ENCODE data around the gene PYDC1.

The PYDC1 gene

GRCh38 chr16:31191697-31192428 is 25.1 kb downstream of the PYDC1 start:
- Histone ChIP-seq H3K4me1 (ENCODE audit: insufficient read depth, low read length) (no peaks in the 10 kb centered on the region), H3K9ac (ENCODE audit: low read length) (no peak overlapping the region), H3K27ac (ENCODE audit: low read depth, low read length) (no peak overlapping the region), H3K27me3 (ENCODE audit: control insufficient read depth in 1 of 2, insufficient read depth in 2 of 2, low read length in 2 of 2) (no peaks in the 10 kb centered on the region), H3K36me3 (ENCODE audit: insufficient read depth, low read length) (peaks cover 91% of the 10 kb centered on the region), H3K4me3 (ENCODE audit: low read depth in 1 of 2, low read length in 2 of 2) (no peak overlapping the region), H3K9me3 (ENCODE audit: low read length) (no peaks in the 10 kb centered on the region)

DNA sequence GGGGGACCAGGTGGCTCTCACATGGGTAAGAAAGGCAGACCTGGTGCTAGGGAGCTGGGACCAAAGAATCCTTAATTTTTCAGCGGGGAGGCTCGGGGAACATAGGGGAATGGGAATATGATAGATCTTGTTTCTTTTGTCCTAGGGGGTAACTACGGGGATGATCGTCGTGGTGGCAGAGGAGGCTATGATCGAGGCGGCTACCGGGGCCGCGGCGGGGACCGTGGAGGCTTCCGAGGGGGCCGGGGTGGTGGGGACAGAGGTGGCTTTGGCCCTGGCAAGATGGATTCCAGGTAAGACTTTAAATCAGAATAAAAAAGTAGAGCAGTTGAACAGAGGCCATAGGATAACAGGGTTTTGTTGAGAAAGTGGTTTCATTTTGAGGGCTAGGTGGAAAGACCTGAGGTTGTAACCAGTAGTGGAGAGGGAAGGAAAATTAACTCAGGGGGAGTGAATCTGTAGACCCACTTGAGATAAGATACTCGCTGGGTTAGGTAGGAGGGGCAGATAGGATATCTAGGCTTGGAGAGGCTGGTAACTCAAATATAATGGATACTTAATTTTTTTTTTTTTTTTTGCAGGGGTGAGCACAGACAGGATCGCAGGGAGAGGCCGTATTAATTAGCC is 26.0 kb downstream of the PYDC1 start:
- H3K27me3 ChIP-seq (ENCODE audit: control insufficient read depth in 1 of 2, insufficient read depth in 2 of 2, low read length in 2 of 2), result no peaks in the 10 kb centered on the region
- no peak overlapping the region for H3K4me3 ChIP-seq (ENCODE audit: low read depth in 1 of 2, low read length in 2 of 2)
- no peaks in the 10 kb centered on the region for H3K9me3 ChIP-seq (ENCODE audit: low read length)
- H3K27ac ChIP-seq (ENCODE audit: low read depth, low read length), result no peak overlapping the region
- no peak overlapping the region for H3K9ac ChIP-seq (ENCODE audit: low read length)
- peaks cover 98% of the 10 kb centered on the region for H3K36me3 ChIP-seq (ENCODE audit: insufficient read depth, low read length)
- no peaks in the 10 kb centered on the region for H3K4me1 ChIP-seq (ENCODE audit: insufficient read depth, low read length)

DNA sequence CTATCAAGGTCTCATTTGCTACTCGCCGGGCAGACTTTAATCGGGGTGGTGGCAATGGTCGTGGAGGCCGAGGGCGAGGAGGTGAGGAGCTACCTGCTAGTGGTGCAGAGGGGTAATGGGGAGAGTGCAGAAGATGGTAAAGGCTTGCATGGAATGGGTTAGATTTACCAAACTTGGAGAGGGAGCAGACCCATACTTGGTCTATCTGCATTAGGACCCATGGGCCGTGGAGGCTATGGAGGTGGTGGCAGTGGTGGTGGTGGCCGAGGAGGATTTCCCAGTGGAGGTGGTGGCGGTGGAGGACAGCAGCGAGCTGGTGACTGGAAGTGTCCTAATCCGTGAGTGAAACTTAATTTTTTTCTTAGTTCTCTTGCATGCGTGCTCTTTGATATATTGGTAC is 26.9 kb downstream of the PYDC1 start:
- no peaks in the 10 kb centered on the region for H3K27me3 ChIP-seq (ENCODE audit: control insufficient read depth in 1 of 2, insufficient read depth in 2 of 2, low read length in 2 of 2)
- H3K9me3 ChIP-seq (ENCODE audit: low read length), result no peaks in the 10 kb centered on the region
- no peaks in the 10 kb centered on the region for H3K4me1 ChIP-seq (ENCODE audit: insufficient read depth, low read length)
- H3K36me3 ChIP-seq (ENCODE audit: insufficient read depth, low read length), result peaks cover 98% of the 10 kb centered on the region
- no peak overlapping the region for H3K4me3 ChIP-seq (ENCODE audit: low read depth in 1 of 2, low read length in 2 of 2)
- H3K27ac ChIP-seq (ENCODE audit: low read depth, low read length), result no peak overlapping the region
- H3K9ac ChIP-seq (ENCODE audit: low read length), result no peak overlapping the region

- Histone ChIP-seq H3K27ac (ENCODE audit: low read depth, low read length) (no peak overlapping the region), H3K36me3 (ENCODE audit: insufficient read depth, low read length) (peaks cover 97% of the 10 kb centered on the region), H3K9me3 (ENCODE audit: low read length) (no peaks in the 10 kb centered on the region), H3K4me3 (ENCODE audit: low read depth in 1 of 2, low read length in 2 of 2) (no peak overlapping the region), H3K27me3 (ENCODE audit: control insufficient read depth in 1 of 2, insufficient read depth in 2 of 2, low read length in 2 of 2) (no peaks in the 10 kb centered on the region), H3K4me1 (ENCODE audit: insufficient read depth, low read length) (no peaks in the 10 kb centered on the region), H3K9ac (ENCODE audit: low read length) (no peak overlapping the region)
These were observed 27.5 kb downstream of the PYDC1 start for GRCh38 chr16:31189412-31189778.

- Histone ChIP-seq H3K4me1 (ENCODE audit: insufficient read depth, low read length) (peaks cover 3% of the 10 kb centered on the region), H3K36me3 (ENCODE audit: insufficient read depth, low read length) (peaks cover 96% of the 10 kb centered on the region), H3K27me3 (ENCODE audit: control insufficient read depth in 1 of 2, insufficient read depth in 2 of 2, low read length in 2 of 2) (no peaks in the 10 kb centered on the region), H3K9me3 (ENCODE audit: low read length) (no peaks in the 10 kb centered on the region), H3K9ac (ENCODE audit: low read length) (no peak overlapping the region), H3K27ac (ENCODE audit: low read depth, low read length) (no peak overlapping the region), H3K4me3 (ENCODE audit: low read depth in 1 of 2, low read length in 2 of 2) (no peak overlapping the region)
These were observed 28.2 kb downstream of the PYDC1 start for GRCh38 chr16:31188450-31189411.

GRCh38 chr16:31187808-31188189 is 29.1 kb downstream of the PYDC1 start:
- H3K4me1 ChIP-seq (ENCODE audit: insufficient read depth, low read length), result peaks cover 13% of the 10 kb centered on the region
- no peaks in the 10 kb centered on the region for H3K27me3 ChIP-seq (ENCODE audit: control insufficient read depth in 1 of 2, insufficient read depth in 2 of 2, low read length in 2 of 2)
- no peak overlapping the region for H3K4me3 ChIP-seq (ENCODE audit: low read depth in 1 of 2, low read length in 2 of 2)
- H3K9me3 ChIP-seq (ENCODE audit: low read length), result no peaks in the 10 kb centered on the region
- no peak overlapping the region for H3K9ac ChIP-seq (ENCODE audit: low read length)
- no peak overlapping the region for H3K27ac ChIP-seq (ENCODE audit: low read depth, low read length)
- peaks cover 96% of the 10 kb centered on the region for H3K36me3 ChIP-seq (ENCODE audit: insufficient read depth, low read length)

DNA sequence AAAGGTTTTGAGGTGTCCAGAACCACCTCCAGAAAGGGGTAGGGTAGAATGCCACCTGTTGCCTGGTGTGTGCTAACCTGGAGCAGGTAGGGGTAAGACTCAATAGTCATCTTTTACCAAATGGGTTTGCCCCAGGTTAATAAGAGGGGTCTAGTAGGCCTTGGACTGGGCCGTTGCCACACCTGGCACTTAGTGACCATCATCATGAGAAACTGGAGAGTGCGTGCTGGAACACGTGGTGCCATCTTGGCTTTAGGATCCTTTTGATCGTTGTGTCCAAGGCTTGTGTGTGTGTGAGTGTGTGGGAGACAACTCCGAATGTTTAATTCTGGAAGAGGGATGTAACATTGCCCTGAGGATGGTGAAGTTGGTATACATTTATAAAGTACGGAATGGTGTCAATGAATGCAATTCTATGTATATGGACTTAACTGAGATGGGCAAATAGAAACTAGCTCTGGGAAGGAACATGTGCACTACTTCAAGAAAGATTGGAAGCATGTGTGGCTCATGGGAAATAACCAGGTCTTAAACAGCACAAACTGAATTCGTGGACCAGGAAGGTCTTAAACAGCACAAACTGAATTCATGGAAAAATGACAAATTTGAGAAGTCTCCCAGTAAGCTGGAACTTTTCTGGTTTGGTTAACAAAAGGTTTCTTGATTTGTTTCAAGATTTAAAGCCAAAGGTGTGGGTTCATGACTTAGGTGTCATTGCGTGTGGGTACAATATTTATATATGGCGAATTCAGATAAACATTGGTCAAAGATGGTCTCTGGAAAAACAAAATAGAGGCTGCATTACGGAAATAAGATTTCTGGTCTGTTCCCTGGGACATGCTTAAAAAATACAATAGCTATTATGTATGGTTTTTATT is 29.8 kb downstream of the PYDC1 start:
- Histone ChIP-seq H3K4me3 (ENCODE audit: low read depth in 1 of 2, low read length in 2 of 2) (no peak overlapping the region), H3K9me3 (ENCODE audit: low read length) (no peaks in the 10 kb centered on the region), H3K36me3 (ENCODE audit: insufficient read depth, low read length) (peaks cover 94% of the 10 kb centered on the region), H3K4me1 (ENCODE audit: insufficient read depth, low read length) (peaks cover 19% of the 10 kb centered on the region), H3K27ac (ENCODE audit: low read depth, low read length) (no peak overlapping the region), H3K9ac (ENCODE audit: low read length) (no peak overlapping the region), H3K27me3 (ENCODE audit: control insufficient read depth in 1 of 2, insufficient read depth in 2 of 2, low read length in 2 of 2) (no peaks in the 10 kb centered on the region)

DNA sequence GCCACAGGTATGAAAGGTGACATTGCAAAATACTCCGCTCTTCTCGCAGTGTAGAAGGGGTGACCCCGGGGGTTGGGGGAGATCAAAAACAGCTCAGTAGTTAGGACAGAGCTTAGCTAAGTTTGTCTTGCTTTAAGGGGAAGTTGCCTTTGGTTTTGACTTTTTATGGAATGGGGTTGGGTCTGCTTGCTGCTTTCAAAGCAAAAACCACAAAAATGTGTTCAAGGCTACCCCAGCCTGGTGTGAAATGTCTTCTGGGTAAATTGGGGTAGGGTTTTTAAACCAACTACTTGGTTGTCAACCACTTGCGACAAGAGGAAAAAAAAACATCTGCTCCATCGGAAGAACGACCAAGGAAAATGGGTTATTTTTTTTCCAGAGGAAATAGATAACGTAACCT is 30.8 kb downstream of the PYDC1 start:
- H3K27me3 ChIP-seq (ENCODE audit: control insufficient read depth in 1 of 2, insufficient read depth in 2 of 2, low read length in 2 of 2), result no peaks in the 10 kb centered on the region
- peaks cover 29% of the 10 kb centered on the region for H3K4me1 ChIP-seq (ENCODE audit: insufficient read depth, low read length)
- H3K9me3 ChIP-seq (ENCODE audit: low read length), result no peaks in the 10 kb centered on the region
- peaks cover 84% of the 10 kb centered on the region for H3K36me3 ChIP-seq (ENCODE audit: insufficient read depth, low read length)
- H3K9ac ChIP-seq (ENCODE audit: low read length), result no peak overlapping the region
- no peak overlapping the region for H3K27ac ChIP-seq (ENCODE audit: low read depth, low read length)
- H3K4me3 ChIP-seq (ENCODE audit: low read depth in 1 of 2, low read length in 2 of 2), result no peak overlapping the region

- no peaks in the 10 kb centered on the region for H3K27me3 ChIP-seq (ENCODE audit: control insufficient read depth in 1 of 2, insufficient read depth in 2 of 2, low read length in 2 of 2)
- H3K36me3 ChIP-seq (ENCODE audit: insufficient read depth, low read length), result peaks cover 76% of the 10 kb centered on the region
- H3K9me3 ChIP-seq (ENCODE audit: low read length), result no peaks in the 10 kb centered on the region
- no peak overlapping the region for H3K27ac ChIP-seq (ENCODE audit: low read depth, low read length)
- no peak overlapping the region for H3K4me3 ChIP-seq (ENCODE audit: low read depth in 1 of 2, low read length in 2 of 2)
- no peak overlapping the region for H3K9ac ChIP-seq (ENCODE audit: low read length)
- H3K4me1 ChIP-seq (ENCODE audit: insufficient read depth, low read length), result peaks cover 29% of the 10 kb centered on the region
These were observed 31.6 kb downstream of the PYDC1 start for GRCh38 chr16:31185339-31185738.

DNA sequence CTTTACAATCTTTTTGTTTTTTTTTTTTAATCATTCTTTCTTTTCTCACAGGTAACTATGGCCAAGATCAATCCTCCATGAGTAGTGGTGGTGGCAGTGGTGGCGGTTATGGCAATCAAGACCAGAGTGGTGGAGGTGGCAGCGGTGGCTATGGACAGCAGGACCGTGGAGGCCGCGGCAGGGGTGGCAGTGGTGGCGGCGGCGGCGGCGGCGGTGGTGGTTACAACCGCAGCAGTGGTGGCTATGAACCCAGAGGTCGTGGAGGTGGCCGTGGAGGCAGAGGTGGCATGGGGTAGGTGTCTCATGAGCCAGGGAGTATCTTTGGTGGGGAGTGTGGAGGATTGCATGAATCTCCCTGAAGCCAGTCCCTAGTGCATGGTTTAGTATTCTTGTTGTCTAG is 32.0 kb downstream of the PYDC1 start:
- Histone ChIP-seq H3K9ac (ENCODE audit: low read length) (no peak overlapping the region), H3K4me3 (ENCODE audit: low read depth in 1 of 2, low read length in 2 of 2) (no peak overlapping the region), H3K27ac (ENCODE audit: low read depth, low read length) (no peak overlapping the region), H3K4me1 (ENCODE audit: insufficient read depth, low read length) (peaks cover 29% of the 10 kb centered on the region), H3K36me3 (ENCODE audit: insufficient read depth, low read length) (peaks cover 71% of the 10 kb centered on the region), H3K27me3 (ENCODE audit: control insufficient read depth in 1 of 2, insufficient read depth in 2 of 2, low read length in 2 of 2) (no peaks in the 10 kb centered on the region), H3K9me3 (ENCODE audit: low read length) (no peaks in the 10 kb centered on the region)

Measured in muscle layer of colon (tissue), 2 donors.